HCT116 (cell line): ENCODE data around the gene CCR6.

Source experiments
- EZH2 ChIP-seq: fragments of 200-600 bp; sonication (generic); IDR thresholded peaks from 2 replicates; pipeline ENCODE4 v1.6.1; 2017; ENCODE audit warnings: antibody characterized with exemption, mixed run types
- EZH2phosphoT487 ChIP-seq: fragments of 200-600 bp; IDR thresholded peaks from 2 replicates; pipeline ENCODE4 v1.6.1; 2018; ENCODE audit warnings: antibody characterized with exemption, borderline replicate concordance
- POLR2A ChIP-seq: IDR thresholded peaks from 2 replicates; pipeline ENCODE4 v1.7.0; 2011; ENCODE audit warnings: borderline replicate concordance; ENCODE audit not compliant: insufficient read depth, insufficient read length; ENCODE audit errors: extremely low read depth
- ZNF274 ChIP-seq: fragments of 200-500 bp; sonication (Bioruptor generic); IDR thresholded peaks from 2 replicates; pipeline ENCODE4 v1.6.1; 2014; ENCODE audit warnings: mild to moderate bottlenecking, low read depth, low read length, inconsistent platforms

GRCh38 chr6:167152862-167153261 lies 30.0 kb downstream of the CCR6 start:
- no peak for TF ChIP-seq EZH2
- no peak for TF ChIP-seq EZH2phosphoT487
- TF ChIP-seq ZNF274, result no peak
- TF ChIP-seq POLR2A, result no peak
